ENCODE measurements around the gene NT5C. TPM values are rescaled to one million over a fixed set of nuclear protein-coding genes. Genes with fewer than 3 reads are reported as not detected.
A peak's percentile ranks its signal among the peaks of the same experiment; 100 is the strongest.
"Not testable (repeated sequence)": the region's sequence is repeated elsewhere in the genome, so short reads cannot be mapped to it uniquely, and the experiment has no call there.

Gene NT5C
- total RNA-seq, 3 donors from 2014 or later, result 79.6 to 106 (median 91.4) TPM

- no peak overlapping the region for H3K4me3 ChIP-seq
- TF ChIP-seq, protein P1, sequence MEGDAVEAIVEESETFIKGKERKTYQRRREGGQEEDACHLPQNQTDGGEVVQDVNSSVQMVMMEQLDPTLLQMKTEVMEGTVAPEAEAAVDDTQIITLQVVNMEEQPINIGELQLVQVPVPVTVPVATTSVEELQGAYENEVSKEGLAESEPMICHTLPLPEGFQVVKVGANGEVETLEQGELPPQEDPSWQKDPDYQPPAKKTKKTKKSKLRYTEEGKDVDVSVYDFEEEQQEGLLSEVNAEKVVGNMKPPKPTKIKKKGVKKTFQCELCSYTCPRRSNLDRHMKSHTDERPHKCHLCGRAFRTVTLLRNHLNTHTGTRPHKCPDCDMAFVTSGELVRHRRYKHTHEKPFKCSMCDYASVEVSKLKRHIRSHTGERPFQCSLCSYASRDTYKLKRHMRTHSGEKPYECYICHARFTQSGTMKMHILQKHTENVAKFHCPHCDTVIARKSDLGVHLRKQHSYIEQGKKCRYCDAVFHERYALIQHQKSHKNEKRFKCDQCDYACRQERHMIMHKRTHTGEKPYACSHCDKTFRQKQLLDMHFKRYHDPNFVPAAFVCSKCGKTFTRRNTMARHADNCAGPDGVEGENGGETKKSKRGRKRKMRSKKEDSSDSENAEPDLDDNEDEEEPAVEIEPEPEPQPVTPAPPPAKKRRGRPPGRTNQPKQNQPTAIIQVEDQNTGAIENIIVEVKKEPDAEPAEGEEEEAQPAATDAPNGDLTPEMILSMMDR (IDR thresholded peaks at IDR 0.05), result no peak
- TF ChIP-seq POLR2AphosphoS5 (IDR thresholded peaks at IDR 0.05) (no peak), POLR2A (IDR thresholded peaks at IDR 0.05) (no peak)
- H3K27ac ChIP-seq, result no peak overlapping the region
- intact Hi-C loops (cut with DNase I; ENCODE audit: low total_unique reads), result no loop called here
- no peak for DNase-seq (ENCODE audit: low spot score in 2 of 2)
- no peaks in the 10 kb centered on the region for H3K27me3 ChIP-seq
- H3K36me3 ChIP-seq, result no peaks in the 10 kb centered on the region
- H3K9me3 ChIP-seq, result no peaks in the 10 kb centered on the region
- H3K4me1 ChIP-seq, result no peaks in the 10 kb centered on the region
Observed at GRCh38 chr17:75159196-75160031, 27.9 kb upstream of the NT5C start.

GRCh38 chr17:75158480-75158879, 26.9 kb upstream of the NT5C start:
- DNase-seq (ENCODE audit: low spot score in 2 of 2); H3K27me3 ChIP-seq; H3K4me3 ChIP-seq; H3K4me1 ChIP-seq; H3K9me3 ChIP-seq; H3K36me3 ChIP-seq; H3K27ac ChIP-seq; intact Hi-C loops (cut with DNase I; ENCODE audit: low total_unique reads): not testable (repeated sequence)

DNA sequence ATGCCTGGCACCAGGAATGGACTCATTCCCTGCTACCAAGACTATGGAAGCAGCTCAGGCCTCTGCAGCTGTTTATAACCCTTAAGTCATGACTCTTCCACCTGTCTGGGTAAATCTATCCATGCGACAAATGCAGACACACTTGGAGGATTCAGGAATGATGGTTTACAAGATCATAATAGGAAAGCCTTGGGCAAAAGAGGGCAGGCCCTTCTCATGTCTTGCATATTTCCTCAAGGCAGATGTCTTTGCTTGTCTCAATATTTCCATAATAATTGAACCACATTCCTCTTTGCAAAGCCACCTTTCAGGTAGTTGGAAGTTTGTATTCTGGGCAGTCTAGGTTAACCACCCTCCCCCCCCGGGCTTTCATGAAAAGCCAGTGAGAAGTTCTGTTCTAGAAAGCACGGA, 23.7 kb upstream of the NT5C start:
- TF ChIP-seq, protein P1 (IDR thresholded peaks at IDR 0.05), result no peak
- no peak for TF ChIP-seq POLR2AphosphoS5 (IDR thresholded peaks at IDR 0.05)
- TF ChIP-seq POLR2A (IDR thresholded peaks at IDR 0.05), result no peak
- H3K4me1 ChIP-seq, result no peaks in the 10 kb centered on the region
- H3K4me3 ChIP-seq, result peak overlapping the region in 1 of 3 donors; percentile 92
- no peaks in the 10 kb centered on the region for H3K36me3 ChIP-seq
- H3K9me3 ChIP-seq, result no peaks in the 10 kb centered on the region
- DNase-seq (ENCODE audit: low spot score in 2 of 2), result no peak
- no peaks in the 10 kb centered on the region for H3K27me3 ChIP-seq
- intact Hi-C loops (cut with DNase I; ENCODE audit: low total_unique reads), result no loop called here
- H3K27ac ChIP-seq, result peak overlapping the region in 1 of 2 donors; percentile 87

DNA sequence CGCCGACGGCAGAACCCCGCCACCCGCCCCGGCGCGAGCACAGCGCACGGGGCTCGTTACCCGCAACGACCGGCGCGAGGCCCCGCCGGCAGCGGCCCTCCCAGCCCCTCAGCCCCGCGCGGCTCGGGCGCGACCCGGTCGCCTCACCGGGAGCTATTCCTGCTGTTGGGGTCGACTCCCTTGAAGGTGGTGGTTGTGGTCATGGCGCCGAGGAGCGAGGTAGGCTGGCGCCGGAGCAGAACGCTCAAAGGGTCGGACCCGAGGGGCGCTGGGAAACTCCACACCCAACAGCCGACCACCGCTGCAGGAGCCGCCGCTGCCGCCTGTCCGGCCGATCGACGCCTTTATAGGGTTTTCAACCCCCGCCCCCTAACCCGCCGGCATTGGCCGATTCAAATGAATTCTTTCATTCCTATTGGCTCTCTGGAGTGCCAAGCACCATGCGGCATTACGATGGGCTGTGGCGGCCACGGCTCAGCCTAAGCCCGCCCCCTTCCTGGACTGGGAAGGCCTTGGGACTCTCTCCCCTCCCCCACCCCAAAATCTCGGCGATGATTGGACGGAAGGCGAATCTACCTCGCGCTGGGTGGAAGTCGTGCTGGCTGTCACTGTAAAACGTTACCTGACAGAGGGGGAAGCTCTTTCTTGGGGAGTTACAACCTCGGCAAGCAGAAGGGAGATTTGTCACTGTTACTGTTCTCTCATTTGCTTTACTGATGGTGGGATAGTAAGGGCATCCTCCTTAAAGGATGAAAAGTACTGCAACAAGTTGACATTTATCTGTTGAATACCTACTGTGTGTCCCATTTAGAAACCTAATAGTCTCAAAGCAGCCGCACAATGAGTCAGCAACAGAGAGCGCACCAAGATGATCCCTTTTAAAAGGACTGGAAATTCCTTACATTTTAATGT, 22.9 kb upstream of the NT5C start, which contains the start of gene JPT1:
TSS of gene JPT1 (minus strand) at position 318 of the 912 bp plus-strand sequence. CDS start at position 203, 115 bp downstream.
- peak; percentile 85 to 95 (median 92) for TF ChIP-seq POLR2AphosphoS5 (IDR thresholded peaks at IDR 0.05)
- TF ChIP-seq POLR2A (IDR thresholded peaks at IDR 0.05), result peak; percentile 94
- TF ChIP-seq, protein P1 (IDR thresholded peaks at IDR 0.05), result peak in 1 of 3 donors; percentile 29
- Histone ChIP-seq H3K27me3 (no peaks in the 10 kb centered on the region), H3K27ac (peak within 1 kb of the TSS; percentile 40 to 87), H3K9me3 (no peaks in the 10 kb centered on the region), H3K4me1 (no peaks in the 10 kb centered on the region), H3K4me3 (peak within 1 kb of the TSS; percentile 77 to 92 (median 86)), H3K36me3 (no peaks in the 10 kb centered on the region)
- intact Hi-C loops (cut with DNase I; ENCODE audit: low total_unique reads), result no loop called here
- DNase-seq (ENCODE audit: low spot score in 2 of 2), result peak; percentile 99

- H3K27me3 ChIP-seq, result no peaks in the 10 kb centered on the region
- TF ChIP-seq POLR2AphosphoS5 (IDR thresholded peaks at IDR 0.05), result no peak
- TF ChIP-seq POLR2A (IDR thresholded peaks at IDR 0.05), result no peak
- TF ChIP-seq, protein P1 (IDR thresholded peaks at IDR 0.05), result no peak
- peak overlapping the region; percentile 40 to 87 for H3K27ac ChIP-seq
- no peaks in the 10 kb centered on the region for H3K36me3 ChIP-seq
- intact Hi-C loops (cut with DNase I; ENCODE audit: low total_unique reads), result no loop called here
- DNase-seq (ENCODE audit: low spot score in 2 of 2), result no peak
- H3K4me1 ChIP-seq, result no peaks in the 10 kb centered on the region
- peak overlapping the region; percentile 77 to 92 (median 86) for H3K4me3 ChIP-seq
- no peaks in the 10 kb centered on the region for H3K9me3 ChIP-seq
Observed at GRCh38 chr17:75153780-75154194, 22.2 kb upstream of the NT5C start.
